Mesendoderm (in vitro differentiated cells): ENCODE results near the gene ZNF506.
"Not testable (repeated sequence)": the region's sequence is repeated elsewhere in the genome, so short reads cannot be mapped to it uniquely, and the experiment has no call there.

Experiments
- DNase-seq: peaks from one replicate; pipeline ENCODE4 v3.0.0; 2013
- H2AK5ac ChIP-seq: 2 replicates; pipeline ENCODE4 v1.6.1; 2013; ENCODE audit warnings: low read length, inconsistent platforms
- H2BK120ac ChIP-seq: 2 replicates; pipeline ENCODE4 v1.6.1; 2013; ENCODE audit warnings: low read depth, mild to moderate bottlenecking, low read length, moderate library complexity, mixed read lengths
- H2BK15ac ChIP-seq: replicated peaks from 2 replicates; pipeline ENCODE4 v1.6.1; 2013; ENCODE audit warnings: low read depth, mild to moderate bottlenecking, moderate library complexity
- H2BK5ac ChIP-seq: 2 replicates; pipeline ENCODE4 v1.6.1; 2013; ENCODE audit warnings: low read length, inconsistent platforms
- H3K18ac ChIP-seq: 2 replicates; pipeline ENCODE4 v1.6.1; 2013; ENCODE audit warnings: mild to moderate bottlenecking, low read length, mixed read lengths
- H3K23ac ChIP-seq: one replicate; pipeline ENCODE4 v1.6.1; 2013; ENCODE audit warnings: low read length
- H3K27ac ChIP-seq: 2 replicates; pipeline ENCODE4 v1.5.1; 2013; ENCODE audit warnings: low read depth, mild to moderate bottlenecking, inconsistent platforms, low read length, moderate library complexity
- H3K27me3 ChIP-seq: 2 replicates; pipeline ENCODE4 v1.6.1; 2013; ENCODE audit warnings: low read length, control low read depth, mild to moderate bottlenecking, inconsistent platforms; ENCODE audit not compliant: insufficient read depth, poor library complexity
- H3K36me3 ChIP-seq: 2 replicates; pipeline ENCODE4 v1.6.1; 2013; ENCODE audit warnings: low read length, inconsistent platforms; ENCODE audit not compliant: control insufficient read depth, insufficient read depth
- H3K4ac ChIP-seq: one replicate; pipeline ENCODE4 v1.6.1; 2013; ENCODE audit warnings: low read depth, mild to moderate bottlenecking, low read length, moderate library complexity
- H3K4me1 ChIP-seq: 2 replicates; pipeline ENCODE4 v1.6.1; 2013; ENCODE audit warnings: low read depth, low read length, inconsistent platforms; ENCODE audit not compliant: control insufficient read depth
- H3K4me2 ChIP-seq: 2 replicates; pipeline ENCODE4 v1.6.1; 2013; ENCODE audit warnings: low read length
- H3K4me3 ChIP-seq: 2 replicates; pipeline ENCODE4 v1.5.1; 2013; ENCODE audit warnings: mild to moderate bottlenecking, low read length
- H3K56ac ChIP-seq: one replicate; pipeline ENCODE4 v1.6.1; 2013; ENCODE audit warnings: low read length
- H3K79me1 ChIP-seq: 2 replicates; pipeline ENCODE4 v1.6.1; 2013; ENCODE audit warnings: low read length, inconsistent platforms
- H3K79me2 ChIP-seq: 2 replicates; pipeline ENCODE4 v1.6.1; 2013; ENCODE audit warnings: mild to moderate bottlenecking, low read length; ENCODE audit not compliant: control insufficient read depth, insufficient read depth
- H3K9ac ChIP-seq: 2 replicates; pipeline ENCODE4 v1.6.1; 2013; ENCODE audit warnings: low read length, inconsistent platforms
- H4K5ac ChIP-seq: one replicate; pipeline ENCODE4 v1.6.1; 2013; ENCODE audit warnings: low read length
- H4K8ac ChIP-seq: one replicate; pipeline ENCODE4 v1.6.1; 2013; ENCODE audit warnings: low read depth, mild to moderate bottlenecking, control low read depth, low read length, moderate library complexity
- WGBS: extraction: QIAGEN DNeasy Blood & Tissue Kit; methylation state at CpG from one replicate; pipeline ENCODE4 v1.1.7; 2013; ENCODE audit warnings: low lambda C conversion rate, missing lambda C conversion rate; ENCODE audit not compliant: insufficient coverage; ENCODE audit errors: extremely low coverage; 5-methylcytosine and 5-hydroxymethylcytosine counted together

Gene ZNF506

DNA sequence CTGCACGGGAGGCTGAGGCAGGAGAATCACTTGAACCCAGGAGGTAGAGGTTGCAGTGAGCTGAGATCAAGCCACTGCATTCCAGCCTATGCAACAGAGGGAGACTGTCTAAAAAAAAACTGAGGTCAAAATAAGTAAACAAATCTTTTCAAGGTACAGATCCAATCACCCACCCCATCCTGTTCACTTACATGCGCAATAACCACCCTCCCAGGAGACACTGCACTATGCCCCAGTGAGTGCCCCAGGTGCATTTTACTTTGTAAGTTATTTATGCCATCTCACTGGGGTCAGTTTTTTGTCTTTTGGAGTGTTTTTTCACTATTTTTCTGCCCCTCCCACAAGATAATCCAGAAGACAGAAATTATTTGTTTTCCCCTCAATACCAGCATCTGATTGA, 37.2 kb upstream of the ZNF506 start:
- H3K79me1 ChIP-seq, result peaks cover 1% of the 10 kb centered on the region
- H3K4me1 ChIP-seq, result no peaks in the 10 kb centered on the region
- no peaks in the 10 kb centered on the region for H3K27me3 ChIP-seq
- no peaks in the 10 kb centered on the region for H3K36me3 ChIP-seq
- H4K5ac ChIP-seq, result no peak overlapping the region
- peaks cover 23% of the 10 kb centered on the region for H3K79me2 ChIP-seq
- H3K56ac ChIP-seq, result no peak overlapping the region
- no peak overlapping the region for H3K23ac ChIP-seq
- no peak overlapping the region for H3K9ac ChIP-seq
- no peak overlapping the region for H2BK15ac ChIP-seq
- DNase-seq, result no peak
- no peak overlapping the region for H2BK120ac ChIP-seq
- H2BK5ac ChIP-seq, result no peak overlapping the region
- WGBS, result no CpG with 5 or more reads among the region's 2 CpGs
- H3K4me2 ChIP-seq, result no peak overlapping the region
- no peak overlapping the region for H3K4ac ChIP-seq
- no peak overlapping the region for H4K8ac ChIP-seq
- no peak overlapping the region for H3K27ac ChIP-seq
- H3K4me3 ChIP-seq, result no peak overlapping the region
- H3K18ac ChIP-seq, result no peak overlapping the region
- no peak overlapping the region for H2AK5ac ChIP-seq

DNA sequence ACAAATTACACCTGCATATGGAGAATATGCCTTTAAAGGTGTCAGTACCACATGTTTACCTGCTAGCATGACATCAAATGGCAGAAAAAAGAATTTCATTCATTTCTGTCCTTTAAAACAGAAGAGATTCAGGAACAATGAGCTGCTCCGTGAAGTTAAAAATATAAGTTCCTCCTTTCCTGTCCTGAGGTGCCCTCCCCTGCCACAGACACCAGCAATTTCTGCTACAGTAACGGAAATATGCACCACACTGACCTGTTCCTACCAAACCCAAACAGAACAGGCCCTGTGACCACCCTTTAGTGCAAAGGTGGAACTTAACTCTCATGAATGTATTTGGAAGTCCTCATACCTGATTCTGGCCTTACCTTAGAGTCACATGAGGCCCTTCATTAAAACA, 30.2 kb upstream of the ZNF506 start:
- H3K4me1 ChIP-seq, H2BK15ac ChIP-seq, H3K18ac ChIP-seq, H3K27me3 ChIP-seq, H4K8ac ChIP-seq, H3K4ac ChIP-seq, H3K56ac ChIP-seq, H3K4me2 ChIP-seq, H3K23ac ChIP-seq, H2BK120ac ChIP-seq, H3K27ac ChIP-seq, H3K4me3 ChIP-seq, H2AK5ac ChIP-seq, H4K5ac ChIP-seq, H3K9ac ChIP-seq, H3K79me2 ChIP-seq, H3K79me1 ChIP-seq, H2BK5ac ChIP-seq, DNase-seq, H3K36me3 ChIP-seq: not testable (repeated sequence)
- no CpG with 5 or more reads among the region's 2 CpGs for WGBS

DNA sequence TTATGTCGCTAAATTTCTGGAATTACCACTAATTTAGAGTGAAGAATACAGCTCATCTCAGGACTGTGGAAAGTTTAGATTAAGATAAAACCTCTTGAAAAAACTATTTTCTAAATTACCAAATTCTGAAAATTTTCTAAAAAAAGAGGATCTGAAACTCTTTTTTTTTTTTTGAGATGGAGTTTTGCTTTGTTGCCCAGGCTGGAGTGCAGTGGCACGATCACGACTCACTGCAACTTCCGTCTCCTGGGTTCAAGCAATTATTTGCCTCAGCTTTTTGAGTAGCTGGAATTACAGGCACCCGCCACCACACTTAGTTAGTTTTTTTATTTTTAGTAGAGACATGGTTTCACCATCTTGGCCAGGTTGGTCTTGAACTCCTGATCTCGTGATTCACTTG, 27.5 kb upstream of the ZNF506 start:
- Histone ChIP-seq H3K56ac (no peak overlapping the region), H3K79me1 (no peaks in the 10 kb centered on the region)

DNA sequence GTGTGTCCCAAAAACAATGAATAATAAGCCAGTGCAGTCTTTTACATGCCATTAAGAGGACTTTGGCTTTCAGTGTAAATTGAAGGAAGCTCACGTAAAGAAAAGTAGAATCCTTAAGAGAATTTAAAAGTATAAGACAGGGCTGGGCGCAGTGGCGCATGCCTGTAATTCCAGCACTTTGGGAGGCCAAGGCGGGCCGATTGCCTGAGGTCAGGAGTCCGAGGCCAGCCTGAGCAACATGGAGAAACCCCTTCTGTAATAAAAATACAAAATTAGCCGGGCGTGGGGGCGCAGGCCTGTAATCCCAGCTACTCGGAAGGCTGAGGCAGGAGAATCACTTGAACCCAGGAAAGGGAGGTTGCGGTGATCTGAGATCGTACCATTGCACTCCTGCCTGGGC, 26.2 kb upstream of the ZNF506 start:
- Histone ChIP-seq H3K27me3 (no peaks in the 10 kb centered on the region), H3K56ac (no peak overlapping the region), H3K4me1 (no peaks in the 10 kb centered on the region), H3K4me3 (no peak overlapping the region), H3K18ac (no peak overlapping the region), H2BK120ac (no peak overlapping the region), H3K27ac (no peak overlapping the region), H2BK15ac (no peak overlapping the region), H3K9ac (no peak overlapping the region), H3K23ac (no peak overlapping the region), H3K4me2 (no peak overlapping the region), H3K36me3 (no peaks in the 10 kb centered on the region), H3K4ac (no peak overlapping the region), H3K79me1 (no peaks in the 10 kb centered on the region), H2AK5ac (no peak overlapping the region), H2BK5ac (no peak overlapping the region), H4K8ac (no peak overlapping the region), H4K5ac (no peak overlapping the region), H3K79me2 (no peaks in the 10 kb centered on the region)
- no CpG with 5 or more reads among the region's 12 CpGs for WGBS
- DNase-seq, result no peak

More for the DNA sequence above, 27.5 kb upstream of the ZNF506 start:
- H3K9ac ChIP-seq, result no peak overlapping the region
- H4K5ac ChIP-seq, result no peak overlapping the region
- H4K8ac ChIP-seq, result no peak overlapping the region
- no peak overlapping the region for H3K4ac ChIP-seq
- no peak overlapping the region for H2BK120ac ChIP-seq
- H3K27ac ChIP-seq, result no peak overlapping the region
- H3K23ac ChIP-seq, result no peak overlapping the region
- no peak overlapping the region for H2BK15ac ChIP-seq
- H3K4me3 ChIP-seq, result no peak overlapping the region
- no peak for DNase-seq
- no peak overlapping the region for H3K18ac ChIP-seq
- no peaks in the 10 kb centered on the region for H3K4me1 ChIP-seq
- no peak overlapping the region for H2BK5ac ChIP-seq
- no peaks in the 10 kb centered on the region for H3K27me3 ChIP-seq
- no peaks in the 10 kb centered on the region for H3K36me3 ChIP-seq
- H3K4me2 ChIP-seq, result no peak overlapping the region
- WGBS, result no CpG with 5 or more reads among the region's 6 CpGs
- H3K79me2 ChIP-seq, result no peaks in the 10 kb centered on the region
- H2AK5ac ChIP-seq, result no peak overlapping the region

DNA sequence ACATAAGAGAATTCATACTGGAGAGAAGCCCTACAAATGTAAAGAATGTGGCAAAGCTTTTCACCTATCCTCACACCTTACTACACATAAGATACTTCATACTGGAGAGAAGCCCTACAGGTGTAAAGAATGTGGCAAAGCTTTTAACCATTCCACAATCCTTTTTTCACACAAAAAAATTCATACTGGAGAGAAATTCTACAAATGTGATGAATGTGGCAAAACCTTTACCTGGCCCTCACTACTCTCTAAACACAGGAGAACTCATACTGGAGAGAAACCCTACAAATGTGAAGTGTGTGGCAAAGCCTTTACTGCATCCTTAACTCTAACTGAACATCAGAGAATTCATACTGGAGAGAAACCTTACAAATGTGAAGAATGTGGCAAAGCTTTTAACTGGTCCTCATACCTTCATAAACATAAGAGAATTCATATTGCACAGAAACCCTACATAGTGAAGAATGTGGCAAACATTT, 14.0 kb upstream of the ZNF506 start:
- no peak overlapping the region for H4K8ac ChIP-seq
- H4K5ac ChIP-seq, result no peak overlapping the region
- no peak for DNase-seq
- no peak overlapping the region for H3K4me2 ChIP-seq
- no peak overlapping the region for H2BK15ac ChIP-seq
- H3K79me2 ChIP-seq, result no peaks in the 10 kb centered on the region
- H3K4me3 ChIP-seq, result no peak overlapping the region
- H2BK5ac ChIP-seq, result no peak overlapping the region
- no peaks in the 10 kb centered on the region for H3K4me1 ChIP-seq
- no peak overlapping the region for H3K9ac ChIP-seq
- no peaks in the 10 kb centered on the region for H3K36me3 ChIP-seq
- no peak overlapping the region for H3K27ac ChIP-seq
- H2AK5ac ChIP-seq, result no peak overlapping the region
- H3K27me3 ChIP-seq, result no peaks in the 10 kb centered on the region
- no peak overlapping the region for H2BK120ac ChIP-seq
- no peak overlapping the region for H3K18ac ChIP-seq
- H3K4ac ChIP-seq, result no peak overlapping the region
- no peaks in the 10 kb centered on the region for H3K79me1 ChIP-seq
- no peak overlapping the region for H3K56ac ChIP-seq
- no peak overlapping the region for H3K23ac ChIP-seq

DNA sequence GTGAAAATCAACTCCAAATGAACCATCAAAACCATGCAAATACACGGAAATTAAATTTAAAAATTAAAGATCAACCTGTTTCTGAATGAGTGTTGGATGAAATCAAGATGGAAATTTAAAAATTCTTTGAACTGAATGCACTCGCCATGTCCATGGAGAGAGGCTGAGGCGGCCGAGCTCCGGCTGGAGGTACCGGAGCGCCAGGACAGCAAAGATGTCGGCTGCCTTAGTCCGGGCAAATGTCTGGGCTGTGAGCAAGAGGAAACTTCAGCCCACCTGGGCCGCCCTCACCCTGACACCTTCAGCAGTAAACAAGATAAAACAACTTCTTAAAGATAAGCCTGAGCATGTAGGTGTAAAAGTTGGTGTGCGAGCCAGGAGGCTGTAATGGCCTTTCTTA, 5.3 kb upstream of the ZNF506 start:
- no peak for DNase-seq
- Histone ChIP-seq H2BK5ac (no peak overlapping the region), H4K5ac (no peak overlapping the region), H3K23ac (no peak overlapping the region), H2BK120ac (no peak overlapping the region), H3K4me2 (no peak overlapping the region), H3K4me1 (no peaks in the 10 kb centered on the region), H3K79me2 (no peaks in the 10 kb centered on the region), H3K56ac (no peak overlapping the region), H3K27me3 (no peaks in the 10 kb centered on the region), H3K18ac (no peak overlapping the region), H3K9ac (no peak overlapping the region), H3K4me3 (no peak overlapping the region), H2BK15ac (no peak overlapping the region), H4K8ac (no peak overlapping the region), H3K4ac (no peak overlapping the region), H3K27ac (no peak overlapping the region), H3K36me3 (no peaks in the 10 kb centered on the region), H3K79me1 (no peaks in the 10 kb centered on the region), H2AK5ac (no peak overlapping the region)
- no CpG with 5 or more reads among the region's 11 CpGs for WGBS
